Lower leg skin (tissue), 3 donors: ENCODE measurements around the gene SMAD5.

Experiments
- POLR2A ChIP-seq, 2 donors: fragments of 450-650 bp; IDR thresholded peaks; one replicate each; pipeline ENCODE4 v1.6.1; 2016 to 2017; ENCODE audit warnings: antibody characterized with exemption in 2 of 2, mild to moderate bottlenecking in 1 of 2, moderate library complexity in 1 of 2
- TF ChIP-seq, protein P1 (sequence below), 3 donors: fragments of 450-650 bp; IDR thresholded peaks; one replicate each; pipeline ENCODE4 v1.5.1; 2016; ENCODE audit warnings: antibody characterized with exemption in 3 of 3, mild to moderate bottlenecking in 3 of 3, moderate library complexity in 2 of 3

- no peak for TF ChIP-seq POLR2A (IDR thresholded peaks at IDR 0.05)
- TF ChIP-seq, protein P1, sequence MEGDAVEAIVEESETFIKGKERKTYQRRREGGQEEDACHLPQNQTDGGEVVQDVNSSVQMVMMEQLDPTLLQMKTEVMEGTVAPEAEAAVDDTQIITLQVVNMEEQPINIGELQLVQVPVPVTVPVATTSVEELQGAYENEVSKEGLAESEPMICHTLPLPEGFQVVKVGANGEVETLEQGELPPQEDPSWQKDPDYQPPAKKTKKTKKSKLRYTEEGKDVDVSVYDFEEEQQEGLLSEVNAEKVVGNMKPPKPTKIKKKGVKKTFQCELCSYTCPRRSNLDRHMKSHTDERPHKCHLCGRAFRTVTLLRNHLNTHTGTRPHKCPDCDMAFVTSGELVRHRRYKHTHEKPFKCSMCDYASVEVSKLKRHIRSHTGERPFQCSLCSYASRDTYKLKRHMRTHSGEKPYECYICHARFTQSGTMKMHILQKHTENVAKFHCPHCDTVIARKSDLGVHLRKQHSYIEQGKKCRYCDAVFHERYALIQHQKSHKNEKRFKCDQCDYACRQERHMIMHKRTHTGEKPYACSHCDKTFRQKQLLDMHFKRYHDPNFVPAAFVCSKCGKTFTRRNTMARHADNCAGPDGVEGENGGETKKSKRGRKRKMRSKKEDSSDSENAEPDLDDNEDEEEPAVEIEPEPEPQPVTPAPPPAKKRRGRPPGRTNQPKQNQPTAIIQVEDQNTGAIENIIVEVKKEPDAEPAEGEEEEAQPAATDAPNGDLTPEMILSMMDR (IDR thresholded peaks at IDR 0.05), result no peak
Observed at GRCh38 chr5:136215812-136216211, 83.2 kb downstream of the SMAD5 start.
